ENCODE data around the gene MLNR.

DNA sequence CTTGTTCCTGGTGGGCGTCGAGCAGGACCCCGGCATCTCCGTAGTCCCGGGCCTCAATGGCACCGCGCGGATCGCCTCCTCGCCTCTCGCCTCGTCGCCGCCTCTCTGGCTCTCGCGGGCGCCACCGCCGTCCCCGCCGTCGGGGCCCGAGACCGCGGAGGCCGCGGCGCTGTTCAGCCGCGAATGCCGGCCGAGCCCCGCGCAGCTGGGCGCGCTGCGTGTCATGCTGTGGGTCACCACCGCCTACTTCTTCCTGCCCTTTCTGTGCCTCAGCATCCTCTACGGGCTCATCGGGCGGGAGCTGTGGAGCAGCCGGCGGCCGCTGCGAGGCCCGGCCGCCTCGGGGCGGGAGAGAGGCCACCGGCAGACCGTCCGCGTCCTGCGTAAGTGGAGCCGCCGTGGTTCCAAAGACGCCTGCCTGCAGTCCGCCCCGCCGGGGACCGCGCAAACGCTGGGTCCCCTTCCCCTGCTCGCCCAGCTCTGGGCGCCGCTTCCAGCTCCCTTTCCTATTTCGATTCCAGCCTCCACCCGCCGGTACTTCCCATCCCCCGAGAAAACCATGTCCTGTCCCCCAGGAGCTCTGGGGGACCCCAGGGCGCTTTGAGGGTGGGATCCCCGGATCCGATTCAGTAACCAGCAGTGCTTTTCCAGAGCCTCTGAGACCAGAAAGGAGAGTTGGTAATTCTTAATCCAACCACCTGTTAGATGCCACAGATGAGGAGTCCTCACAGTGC is 885 bp downstream of the MLNR start:
- TF ChIP-seq, protein P1, sequence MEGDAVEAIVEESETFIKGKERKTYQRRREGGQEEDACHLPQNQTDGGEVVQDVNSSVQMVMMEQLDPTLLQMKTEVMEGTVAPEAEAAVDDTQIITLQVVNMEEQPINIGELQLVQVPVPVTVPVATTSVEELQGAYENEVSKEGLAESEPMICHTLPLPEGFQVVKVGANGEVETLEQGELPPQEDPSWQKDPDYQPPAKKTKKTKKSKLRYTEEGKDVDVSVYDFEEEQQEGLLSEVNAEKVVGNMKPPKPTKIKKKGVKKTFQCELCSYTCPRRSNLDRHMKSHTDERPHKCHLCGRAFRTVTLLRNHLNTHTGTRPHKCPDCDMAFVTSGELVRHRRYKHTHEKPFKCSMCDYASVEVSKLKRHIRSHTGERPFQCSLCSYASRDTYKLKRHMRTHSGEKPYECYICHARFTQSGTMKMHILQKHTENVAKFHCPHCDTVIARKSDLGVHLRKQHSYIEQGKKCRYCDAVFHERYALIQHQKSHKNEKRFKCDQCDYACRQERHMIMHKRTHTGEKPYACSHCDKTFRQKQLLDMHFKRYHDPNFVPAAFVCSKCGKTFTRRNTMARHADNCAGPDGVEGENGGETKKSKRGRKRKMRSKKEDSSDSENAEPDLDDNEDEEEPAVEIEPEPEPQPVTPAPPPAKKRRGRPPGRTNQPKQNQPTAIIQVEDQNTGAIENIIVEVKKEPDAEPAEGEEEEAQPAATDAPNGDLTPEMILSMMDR (conservative IDR thresholded peaks at IDR 0.05; ENCODE audit: low read depth, low read length): no peak
- no peak for TF ChIP-seq EZH2 (IDR thresholded peaks at IDR 0.05; ENCODE audit: low read length, unreplicated experiment)
